IPS DF 6.9 (cell line): ENCODE data around the gene RAB7A.
A peak's percentile ranks its signal among the peaks of the same experiment; 100 is the strongest.
"Not testable (repeated sequence)": the region's sequence is repeated elsewhere in the genome, so short reads cannot be mapped to it uniquely, and the experiment has no call there.

Experiments used
- DNase-seq: peaks from one replicate; pipeline ENCODE4 v3.0.0-alpha.2; 2013; ENCODE audit warnings: low read depth, low spot score
- H3K27ac ChIP-seq: one replicate; pipeline ENCODE4 v1.5.1; 2013; ENCODE audit warnings: low read length, control low read depth
- H3K27me3 ChIP-seq: 2 replicates; pipeline ENCODE4 v1.6.1; 2013; ENCODE audit warnings: mild to moderate bottlenecking, low read length; ENCODE audit not compliant: control insufficient read depth, insufficient read depth
- H3K36me3 ChIP-seq: 2 replicates; pipeline ENCODE4 v1.6.1; 2013; ENCODE audit warnings: low read length; ENCODE audit not compliant: control insufficient read depth, insufficient read depth
- H3K4me1 ChIP-seq: 2 replicates; pipeline ENCODE4 v1.6.1; 2013; ENCODE audit warnings: low read length; ENCODE audit not compliant: control insufficient read depth, insufficient read depth
- H3K4me3 ChIP-seq: 2 replicates; pipeline ENCODE4 v1.5.1; 2013; ENCODE audit warnings: mild to moderate bottlenecking, low read length
- H3K9me3 ChIP-seq: 2 replicates; pipeline ENCODE4 v1.6.1; 2013; ENCODE audit warnings: low read length, inconsistent platforms; ENCODE audit not compliant: control insufficient read depth, insufficient read depth
- WGBS: extraction: QIAGEN DNeasy Blood & Tissue Kit; methylation state at CpG from one replicate; pipeline ENCODE4 v1.1.7; 2013; ENCODE audit warnings: mixed read lengths, missing lambda C conversion rate; ENCODE audit not compliant: insufficient read length, insufficient coverage; 5-methylcytosine and 5-hydroxymethylcytosine counted together

RAB7A gene

GRCh38 chr3:128829925-128830625, 104.1 kb downstream of the RAB7A start:
- H3K4me1 ChIP-seq, H3K27ac ChIP-seq, H3K27me3 ChIP-seq, H3K4me3 ChIP-seq, DNase-seq, H3K36me3 ChIP-seq, H3K9me3 ChIP-seq: not testable (repeated sequence)
- no CpG with 5 or more reads among the region's 7 CpGs for WGBS

GRCh38 chr3:128830762-128831161, 104.8 kb downstream of the RAB7A start:
- H3K27me3 ChIP-seq, H3K4me3 ChIP-seq, DNase-seq, H3K4me1 ChIP-seq, H3K9me3 ChIP-seq, H3K36me3 ChIP-seq, H3K27ac ChIP-seq: not testable (repeated sequence)
- WGBS = no CpG with 5 or more reads among the region's 5 CpGs

GRCh38 chr3:128832979-128833378, 107.0 kb downstream of the RAB7A start:
- not testable (repeated sequence) for H3K4me3 ChIP-seq, DNase-seq, H3K4me1 ChIP-seq, H3K27me3 ChIP-seq, H3K9me3 ChIP-seq, H3K27ac ChIP-seq, H3K36me3 ChIP-seq
- no CpG with 5 or more reads among the region's 5 CpGs for WGBS

GRCh38 chr3:128835096-128835495, 109.1 kb downstream of the RAB7A start:
- H3K4me1 ChIP-seq = no peaks in the 10 kb centered on the region
- H3K36me3 ChIP-seq = no peaks in the 10 kb centered on the region
- no peak overlapping the region for H3K27ac ChIP-seq
- no CpG with 5 or more reads among the region's 4 CpGs for WGBS
- H3K9me3 ChIP-seq = no peaks in the 10 kb centered on the region
- no peaks in the 10 kb centered on the region for H3K27me3 ChIP-seq
- H3K4me3 ChIP-seq = no peak overlapping the region
- no peak for DNase-seq

- no peak for DNase-seq
- Histone ChIP-seq H3K27me3 (no peaks in the 10 kb centered on the region), H3K4me1 (peaks cover 2% of the 10 kb centered on the region; the same call in 1 of the 2 replicates), H3K9me3 (no peaks in the 10 kb centered on the region), H3K27ac (no peak overlapping the region), H3K4me3 (no peak overlapping the region), H3K36me3 (no peaks in the 10 kb centered on the region)
- WGBS = no CpG with 5 or more reads among the region's 10 CpGs
Observed at GRCh38 chr3:128841926-128842920, 116.2 kb downstream of the RAB7A start.

- Histone ChIP-seq H3K36me3 (no peaks in the 10 kb centered on the region), H3K9me3 (no peaks in the 10 kb centered on the region), H3K4me3 (no peak overlapping the region), H3K27ac (no peak overlapping the region), H3K4me1 (peaks cover 2% of the 10 kb centered on the region; the same call in 1 of the 2 replicates), H3K27me3 (no peaks in the 10 kb centered on the region)
- WGBS = no CpG with 5 or more reads among the region's 6 CpGs
- DNase-seq = no peak
Observed at GRCh38 chr3:128844502-128844901, 118.5 kb downstream of the RAB7A start.

- Histone ChIP-seq H3K27ac (no peak overlapping the region), H3K9me3 (no peaks in the 10 kb centered on the region), H3K4me1 (peaks cover 2% of the 10 kb centered on the region; the same call in 1 of the 2 replicates), H3K27me3 (no peaks in the 10 kb centered on the region), H3K4me3 (no peak overlapping the region), H3K36me3 (no peaks in the 10 kb centered on the region)
- no CpG with 5 or more reads among the region's 14 CpGs for WGBS
- no peak for DNase-seq
Observed at GRCh38 chr3:128845119-128845777, 119.3 kb downstream of the RAB7A start.

GRCh38 chr3:128845778-128846485, 119.9 kb downstream of the RAB7A start:
- peak; percentile 57 for DNase-seq
- H3K4me3 ChIP-seq = no peak overlapping the region

GRCh38 chr3:128846486-128846891, 120.5 kb downstream of the RAB7A start:
- no CpG with 5 or more reads among the region's 13 CpGs for WGBS
- no peak overlapping the region for H3K4me3 ChIP-seq
- no peak for DNase-seq
- no peaks in the 10 kb centered on the region for H3K9me3 ChIP-seq
- no peaks in the 10 kb centered on the region for H3K27me3 ChIP-seq
- H3K4me1 ChIP-seq = peaks cover 2% of the 10 kb centered on the region; the same call in 1 of the 2 replicates
- H3K36me3 ChIP-seq = no peaks in the 10 kb centered on the region
- no peak overlapping the region for H3K27ac ChIP-seq

More at GRCh38 chr3:128845778-128846485, 119.9 kb downstream of the RAB7A start:
- H3K4me1 ChIP-seq = peaks cover 2% of the 10 kb centered on the region; the same call in 1 of the 2 replicates
- H3K36me3 ChIP-seq = no peaks in the 10 kb centered on the region
- H3K9me3 ChIP-seq = no peaks in the 10 kb centered on the region
- no peaks in the 10 kb centered on the region for H3K27me3 ChIP-seq
- no CpG with 5 or more reads among the region's 32 CpGs for WGBS
- no peak overlapping the region for H3K27ac ChIP-seq
